ACHN (cell line): ENCODE data around the gene NT5C3B.
"Not testable (repeated sequence)": the region's sequence is repeated elsewhere in the genome, so short reads cannot be mapped to it uniquely, and the experiment has no call there.

ENCODE experiments used
- DNase-seq: peaks from one replicate; pipeline ENCODE4 v3.0.0-alpha.2; 2015
- in situ Hi-C: cut with HindIII; loops from 2 replicates; pipeline ENCODE4 v1.10.0; 2017; ENCODE audit warnings: low sequenced_read_pairs, low pct_ligation_motif_present, low pct_unique_long_range_greater_than_20kb

Gene NT5C3B

DNA sequence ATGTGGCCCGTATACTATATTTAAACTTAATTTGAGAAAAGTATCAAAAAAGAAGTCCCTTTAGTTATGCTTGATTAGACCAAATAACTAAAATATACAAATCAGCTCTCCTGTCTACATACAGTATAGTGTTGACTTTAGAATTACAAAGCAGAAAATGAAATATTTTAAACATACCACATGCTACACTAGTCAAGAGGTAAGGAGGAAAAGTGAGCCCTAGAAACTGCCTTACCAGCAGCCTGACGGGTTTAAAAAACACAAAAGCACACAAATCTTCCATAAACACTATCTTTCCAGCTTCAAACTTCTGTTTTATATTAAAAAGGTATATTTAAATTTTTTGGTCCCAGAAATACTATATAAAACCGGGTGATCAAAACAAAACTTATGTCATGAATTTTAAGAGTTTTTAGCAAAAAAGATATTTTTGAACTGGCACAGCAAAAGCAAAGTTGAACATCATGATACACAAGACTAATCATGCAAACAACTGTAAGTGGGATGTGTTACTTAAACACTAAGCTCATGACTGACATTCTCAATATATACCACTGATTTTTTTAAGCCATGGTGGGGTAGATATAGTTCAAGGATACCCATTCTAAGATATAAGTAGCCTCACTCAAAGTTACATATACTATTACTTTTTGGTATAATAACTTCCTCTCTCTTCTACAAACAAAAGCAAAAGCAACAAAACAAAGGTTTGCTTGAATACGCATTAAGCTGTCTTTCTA, 13.4 kb upstream of the NT5C3B start:
- in situ Hi-C loops, result no loop called here
- DNase-seq, result no peak

DNA sequence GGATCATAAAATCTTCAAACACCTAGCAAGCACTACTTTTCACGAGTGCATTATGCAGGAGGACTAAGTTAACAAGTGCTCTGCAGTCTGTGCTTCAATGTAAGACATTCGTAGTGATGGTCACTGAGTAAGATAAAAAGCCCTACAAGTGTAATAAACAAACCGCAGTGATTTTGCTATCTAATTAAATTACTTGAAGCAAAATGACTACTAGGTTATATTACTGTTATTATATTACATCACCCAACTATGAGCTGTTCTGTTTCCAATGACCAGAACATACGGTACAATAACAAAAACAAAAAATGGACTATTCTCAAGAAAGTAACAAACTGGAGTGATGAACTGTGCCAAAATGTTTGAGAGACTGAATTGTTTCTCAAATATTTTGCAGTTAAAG, 12.8 kb upstream of the NT5C3B start:
- DNase-seq, result no peak
- in situ Hi-C loops, result no loop called here

DNA sequence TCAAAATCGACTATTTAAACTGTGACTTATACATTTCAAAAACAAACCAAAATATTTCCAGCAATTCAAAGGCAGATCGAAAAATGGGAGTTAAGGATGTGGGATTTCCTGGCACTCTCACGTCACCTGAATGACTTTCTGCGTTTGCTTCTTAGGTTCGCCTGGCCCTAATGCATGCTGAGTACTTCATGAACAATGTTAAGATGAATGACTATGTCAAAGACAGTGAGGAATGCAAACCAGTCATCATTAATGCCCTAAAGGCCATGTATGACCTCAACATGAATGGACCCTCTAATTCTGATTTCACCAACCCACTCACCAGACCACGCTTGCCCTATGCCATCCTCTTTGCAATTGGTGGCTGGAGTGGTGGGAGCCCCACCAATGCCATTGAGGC, 8.9 kb upstream of the NT5C3B start:
- no peak for DNase-seq
- in situ Hi-C loops, result no loop called here

DNA sequence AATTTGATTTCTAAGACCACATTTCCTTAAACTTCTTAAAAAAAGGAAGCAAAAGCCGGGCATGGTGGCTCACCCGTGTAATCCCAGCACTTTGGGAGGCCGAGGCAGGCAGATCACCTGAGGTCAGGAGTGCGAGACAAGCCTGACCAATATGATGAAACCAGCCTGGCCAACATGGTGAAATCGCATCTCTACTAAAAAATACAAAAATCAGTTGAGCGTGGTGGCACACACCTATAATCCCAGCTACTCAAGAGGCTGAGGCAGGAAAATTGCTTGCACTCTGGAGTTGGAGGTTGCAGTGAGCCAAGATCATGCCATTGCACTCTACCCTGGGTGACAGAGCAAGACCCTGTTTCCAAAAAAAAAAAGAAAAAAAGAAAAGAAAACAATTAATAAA, 4.7 kb upstream of the NT5C3B start:
- DNase-seq, in situ Hi-C loops: not testable (repeated sequence)

DNA sequence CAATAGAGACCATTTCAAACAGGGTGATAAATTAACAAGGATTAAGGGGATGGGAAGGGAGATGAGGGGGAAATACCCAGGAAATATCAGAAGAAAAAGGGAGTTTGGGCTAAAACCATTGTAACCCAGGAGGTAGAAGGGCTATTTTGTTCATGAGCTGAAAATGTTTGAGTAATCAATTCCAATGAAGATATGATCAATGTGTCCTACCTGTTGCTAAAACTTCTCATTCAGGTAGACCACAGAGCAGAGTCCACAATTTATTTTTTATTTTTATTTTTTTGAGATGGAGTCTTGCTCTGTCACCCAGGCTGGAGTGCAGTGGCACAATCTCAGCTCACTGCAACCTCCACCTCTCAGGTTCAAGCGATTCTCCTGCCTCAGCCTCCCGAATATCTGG, 3.4 kb upstream of the NT5C3B start:
- DNase-seq, in situ Hi-C loops: not testable (repeated sequence)

DNA sequence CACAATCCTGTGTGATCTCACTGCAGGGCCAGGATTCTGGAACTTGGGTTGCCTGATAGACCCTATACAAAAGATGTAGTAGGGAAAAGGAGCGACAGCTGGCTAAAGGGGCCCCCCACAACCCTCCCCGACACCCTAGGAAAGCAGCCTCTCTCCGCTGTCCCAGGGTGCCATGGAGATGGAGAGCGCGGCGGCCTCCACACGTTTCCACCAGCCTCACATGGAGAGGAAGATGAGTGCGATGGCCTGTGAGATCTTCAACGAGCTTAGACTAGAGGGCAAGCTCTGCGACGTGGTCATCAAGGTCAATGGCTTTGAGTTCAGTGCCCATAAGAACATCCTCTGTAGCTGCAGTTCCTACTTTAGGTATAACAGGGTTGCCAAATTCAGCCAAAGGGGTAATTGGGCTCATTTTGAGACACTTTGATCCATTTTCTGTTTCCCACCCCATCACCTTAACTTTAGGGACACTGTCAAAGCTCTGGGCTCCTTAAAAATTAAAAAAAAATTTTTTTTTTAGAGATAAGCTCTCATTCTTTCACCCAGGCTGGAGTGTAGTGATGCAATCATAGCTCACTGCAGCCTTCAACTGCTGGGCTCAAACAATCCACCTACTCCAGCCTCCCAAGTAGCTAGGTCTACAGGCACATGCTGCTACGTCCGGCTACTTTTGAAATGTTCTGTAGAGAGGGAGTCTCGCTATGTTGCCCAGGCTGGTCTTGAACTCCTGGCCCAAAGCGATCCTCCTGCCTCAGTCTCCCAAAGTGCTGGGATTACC, 1.9 kb upstream of the NT5C3B start, which contains the start of gene KLHL10:
Gene KLHL10 (plus strand): TSS at position 65 of the 778 bp plus-strand sequence. CDS start 108 bp downstream, at position 173.
- no peak for DNase-seq
- in situ Hi-C loops, result no loop called here

DNA sequence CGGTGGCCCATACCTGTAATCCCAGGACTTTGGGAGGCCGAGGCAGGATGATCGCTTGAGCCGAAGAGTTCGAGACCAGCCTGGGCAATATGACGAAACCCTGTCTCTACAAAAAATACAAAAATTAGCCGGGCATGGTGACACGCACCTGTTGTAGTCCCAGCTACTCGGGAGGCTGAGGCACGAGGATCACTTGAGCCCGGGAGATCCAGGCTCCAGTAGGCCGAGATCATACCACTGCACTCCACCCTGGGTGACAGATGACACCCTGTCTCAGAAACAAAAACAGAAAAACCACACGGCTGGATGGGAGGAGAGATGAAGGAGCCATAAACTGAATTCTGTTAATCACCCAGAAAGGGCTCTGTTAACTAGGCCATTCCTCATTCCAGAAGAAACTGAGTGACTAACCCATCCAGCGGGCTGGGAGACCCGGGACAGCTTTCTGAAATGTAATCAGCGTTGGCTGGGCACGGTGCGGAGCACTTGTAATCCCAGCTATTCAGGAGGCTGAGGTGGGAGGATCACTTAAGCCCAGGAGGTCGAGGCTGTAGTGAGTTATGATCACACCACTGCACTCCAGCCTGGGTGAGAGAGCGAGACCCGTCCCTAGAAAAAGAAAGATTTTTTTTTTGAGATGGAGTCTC, 641 bp upstream of the NT5C3B start:
- DNase-seq, result no peak
- in situ Hi-C loops, result no loop called here

DNA sequence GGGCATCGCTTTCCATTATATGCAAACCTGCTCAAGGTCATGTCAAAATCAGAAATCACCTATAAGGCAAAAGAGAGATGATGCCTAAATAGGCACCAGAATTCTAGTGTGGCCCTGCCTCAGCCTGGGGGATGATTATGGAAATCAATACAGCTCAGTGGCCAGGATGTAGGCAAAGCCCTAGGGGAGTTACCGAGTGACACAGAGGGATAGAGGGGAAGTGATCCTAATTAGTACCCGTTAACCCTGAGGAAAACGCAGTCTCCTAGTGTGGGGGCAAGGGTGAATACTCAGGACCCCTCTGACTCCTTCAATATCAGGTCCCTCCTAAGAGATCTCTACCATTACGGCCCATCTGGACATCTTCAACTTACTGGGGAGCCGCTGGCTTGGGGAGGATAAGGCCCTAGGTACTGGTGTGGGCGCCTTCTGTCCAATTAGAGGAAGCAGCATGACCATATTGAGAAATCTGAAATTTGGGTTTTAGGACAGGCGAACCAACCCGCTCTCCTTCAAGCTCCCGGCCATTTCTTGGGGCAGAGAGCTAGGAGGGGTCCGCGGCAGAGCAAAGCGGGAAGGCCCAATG, 725 bp downstream of the NT5C3B start:
- in situ Hi-C loops, result no loop called here

DNA sequence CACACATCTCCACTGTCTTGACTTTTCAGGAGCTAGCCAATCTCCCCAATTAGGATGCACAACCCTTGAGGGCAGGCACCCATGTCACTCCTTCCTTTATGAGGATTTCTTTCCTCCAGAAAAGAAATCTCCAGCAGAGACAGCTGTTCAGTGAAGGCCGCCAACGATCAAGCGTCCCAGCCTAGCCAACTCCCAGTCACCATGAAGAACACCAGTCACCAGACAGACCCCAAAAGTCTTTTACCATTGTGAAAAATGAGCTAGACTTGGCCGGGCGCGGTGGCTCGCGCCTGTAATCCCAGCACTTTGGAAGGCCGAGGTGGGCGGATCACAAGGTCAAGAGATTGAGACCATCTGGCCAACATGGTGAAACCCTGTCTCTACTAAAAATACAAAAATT, 6.1 kb downstream of the NT5C3B start:
- in situ Hi-C loops, DNase-seq: not testable (repeated sequence)

More for the DNA sequence above, 725 bp downstream of the NT5C3B start:
- DNase-seq, result no peak

DNA sequence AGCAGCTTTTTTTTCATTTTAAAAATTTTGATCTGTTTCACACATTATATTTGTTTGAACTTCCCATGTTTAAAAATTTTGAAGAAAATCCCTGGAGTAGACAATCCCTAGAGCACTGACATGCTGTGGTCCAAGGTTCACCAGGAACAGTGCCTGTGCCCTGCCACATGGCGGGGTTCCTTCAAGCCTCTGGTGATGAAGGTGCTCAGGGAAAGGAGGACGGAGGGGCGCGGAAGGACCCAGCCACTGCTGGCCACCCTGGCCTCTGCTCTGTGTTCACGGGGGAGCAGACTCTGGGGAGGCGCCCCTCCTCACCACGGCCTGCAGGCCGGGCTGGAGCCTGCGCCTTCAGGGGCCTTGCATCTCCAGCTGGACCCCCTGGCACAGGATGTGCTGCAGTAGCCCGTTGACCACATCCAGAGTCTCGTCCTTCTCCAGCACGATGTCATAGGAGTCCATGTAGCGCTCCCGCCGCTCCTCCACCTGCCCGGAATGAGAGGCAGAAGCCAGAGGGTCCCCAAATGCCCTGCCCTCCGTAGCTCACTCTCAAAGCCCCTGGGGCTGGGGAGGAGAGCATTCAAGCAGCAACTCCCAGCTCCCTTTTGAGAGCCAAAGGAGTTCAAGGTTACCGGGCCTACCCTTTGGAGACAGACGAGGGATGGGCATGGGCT, 10.7 kb downstream of the NT5C3B start:
- no peak for DNase-seq
- in situ Hi-C loops, result no loop called here

DNA sequence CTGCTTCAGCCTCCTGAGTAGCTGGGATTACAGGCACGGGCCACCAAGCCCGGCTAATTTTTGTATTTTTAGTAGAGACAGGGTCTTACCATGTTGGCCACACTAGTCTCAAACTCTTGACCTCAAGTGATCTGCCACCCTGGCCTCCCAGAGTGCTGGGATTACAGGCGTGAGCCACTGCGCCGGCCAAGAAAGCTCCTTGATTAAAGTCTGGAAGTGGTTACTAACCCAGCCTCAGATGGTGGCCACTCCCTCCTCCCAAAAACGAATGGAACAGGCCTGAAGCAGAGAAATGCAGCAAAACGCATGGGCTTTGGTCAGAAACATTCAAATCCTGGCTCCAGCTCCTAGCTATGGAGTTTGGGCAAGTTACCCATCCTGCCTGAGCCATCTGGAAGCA, 11.9 kb downstream of the NT5C3B start:
- in situ Hi-C loops, result no loop called here
- no peak for DNase-seq

DNA sequence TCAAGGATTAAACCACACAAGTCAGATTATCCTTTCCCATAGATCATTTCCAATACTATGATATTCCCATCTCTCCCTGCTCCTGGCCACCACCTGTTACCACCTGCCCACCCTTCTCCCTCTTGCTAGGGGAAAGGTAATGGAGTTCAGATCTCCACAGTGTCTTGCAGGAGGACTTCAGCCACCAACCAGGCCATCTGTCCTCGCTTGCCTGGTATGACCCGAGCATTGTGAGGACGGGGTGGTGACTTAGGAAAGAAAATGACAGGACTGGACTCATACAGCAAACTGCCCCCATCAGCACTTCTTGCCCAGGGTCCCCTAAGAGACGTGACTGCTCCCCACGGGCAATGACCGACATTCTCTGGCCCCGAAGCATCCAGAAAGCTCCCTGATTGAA, 12.5 kb downstream of the NT5C3B start:
- in situ Hi-C loops, result no loop called here
- DNase-seq, result no peak

DNA sequence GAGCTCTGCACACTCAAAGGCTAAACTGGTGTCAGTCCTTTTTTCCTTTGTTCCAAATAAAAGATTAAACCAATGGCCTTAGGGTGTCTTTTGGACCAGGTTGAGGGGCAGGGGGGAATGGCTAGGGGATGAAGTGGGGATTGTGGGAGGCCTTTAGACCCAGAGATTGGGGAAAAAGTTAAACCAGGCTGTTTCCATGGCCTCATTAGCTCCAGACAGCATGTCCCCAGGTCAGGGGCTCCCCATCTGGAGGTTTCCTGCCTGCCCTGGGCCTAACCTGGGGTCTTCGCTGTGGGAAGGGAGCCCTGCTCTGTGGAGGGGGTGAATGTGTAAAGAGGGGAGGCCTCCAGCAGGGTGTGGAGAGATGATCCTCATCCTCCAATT, 12.9 kb downstream of the NT5C3B start:
- in situ Hi-C loops, result no loop called here
- DNase-seq, result no peak

DNA sequence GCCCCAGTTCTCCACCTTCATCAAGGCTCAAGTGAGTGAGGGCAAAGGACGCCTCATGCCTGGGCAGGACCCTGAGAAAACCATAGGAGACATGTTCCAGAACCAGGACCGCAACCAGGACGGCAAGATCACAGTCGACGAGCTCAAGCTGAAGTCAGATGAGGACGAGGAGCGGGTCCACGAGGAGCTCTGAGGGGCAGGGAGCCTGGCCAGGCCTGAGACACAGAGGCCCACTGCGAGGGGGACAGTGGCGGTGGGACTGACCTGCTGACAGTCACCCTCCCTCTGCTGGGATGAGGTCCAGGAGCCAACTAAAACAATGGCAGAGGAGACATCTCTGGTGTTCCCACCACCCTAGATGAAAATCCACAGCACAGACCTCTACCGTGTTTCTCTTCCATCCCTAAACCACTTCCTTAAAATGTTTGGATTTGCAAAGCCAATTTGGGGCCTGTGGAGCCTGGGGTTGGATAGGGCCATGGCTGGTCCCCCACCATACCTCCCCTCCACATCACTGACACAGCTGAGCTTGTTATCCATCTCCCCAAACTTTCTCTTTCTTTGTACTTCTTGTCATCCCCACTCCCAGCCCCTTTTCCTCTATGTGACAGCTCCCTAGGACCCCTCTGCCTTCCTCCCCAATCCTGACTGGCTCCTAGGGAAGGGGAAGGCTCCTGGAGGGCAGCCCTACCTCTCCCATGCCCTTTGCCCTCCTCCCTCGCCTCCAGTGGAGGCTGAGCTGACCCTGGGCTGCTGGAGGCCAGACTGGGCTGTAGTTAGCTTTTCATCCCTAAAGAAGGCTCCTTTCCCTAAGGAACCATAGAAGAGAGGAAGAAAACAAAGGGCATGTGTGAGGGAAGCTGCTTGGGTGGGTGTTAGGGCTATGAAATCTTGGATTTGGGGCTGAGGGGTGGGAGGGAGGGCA, 13.6 kb downstream of the NT5C3B start:
- in situ Hi-C loops, result no loop called here
- no peak for DNase-seq

DNA sequence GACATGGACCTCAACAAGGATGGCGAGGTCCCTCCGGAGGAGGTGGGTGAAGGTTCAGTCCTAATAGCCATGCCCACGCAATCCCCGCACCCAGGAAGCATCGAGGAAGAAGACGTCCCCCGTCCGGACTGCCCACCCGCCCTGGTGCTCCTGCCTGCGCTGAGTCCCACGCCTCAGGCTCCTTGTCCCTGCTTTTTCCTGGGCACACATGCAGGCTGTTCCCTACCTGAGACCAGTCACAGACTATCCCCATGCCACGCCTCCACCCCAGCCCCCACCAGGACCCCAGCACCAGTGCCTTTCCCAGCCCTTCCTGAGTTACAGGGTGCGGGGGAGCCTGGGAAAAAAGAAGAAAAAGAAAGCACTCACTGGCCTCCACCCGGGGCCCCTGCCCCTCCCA, 14.3 kb downstream of the NT5C3B start:
- no peak for DNase-seq
- in situ Hi-C loops, result no loop called here

DNA sequence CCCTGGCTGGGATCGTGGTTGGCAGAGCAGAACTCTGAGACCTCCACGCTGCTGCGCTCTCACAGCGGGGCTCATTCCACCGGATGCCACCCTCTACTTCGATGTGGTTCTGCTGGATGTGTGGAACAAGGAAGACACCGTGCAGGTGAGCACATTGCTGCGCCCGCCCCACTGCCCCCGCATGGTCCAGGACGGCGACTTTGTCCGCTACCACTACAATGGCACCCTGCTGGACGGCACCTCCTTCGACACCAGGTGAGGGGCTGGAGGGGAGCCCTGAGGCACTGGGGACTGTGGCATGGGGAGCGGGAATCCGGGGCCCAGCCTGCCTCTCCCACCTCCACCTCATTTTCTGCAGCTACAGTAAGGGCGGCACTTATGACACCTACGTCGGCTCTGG, 18.0 kb downstream of the NT5C3B start:
- in situ Hi-C loops, result no loop called here
- no peak for DNase-seq

DNA sequence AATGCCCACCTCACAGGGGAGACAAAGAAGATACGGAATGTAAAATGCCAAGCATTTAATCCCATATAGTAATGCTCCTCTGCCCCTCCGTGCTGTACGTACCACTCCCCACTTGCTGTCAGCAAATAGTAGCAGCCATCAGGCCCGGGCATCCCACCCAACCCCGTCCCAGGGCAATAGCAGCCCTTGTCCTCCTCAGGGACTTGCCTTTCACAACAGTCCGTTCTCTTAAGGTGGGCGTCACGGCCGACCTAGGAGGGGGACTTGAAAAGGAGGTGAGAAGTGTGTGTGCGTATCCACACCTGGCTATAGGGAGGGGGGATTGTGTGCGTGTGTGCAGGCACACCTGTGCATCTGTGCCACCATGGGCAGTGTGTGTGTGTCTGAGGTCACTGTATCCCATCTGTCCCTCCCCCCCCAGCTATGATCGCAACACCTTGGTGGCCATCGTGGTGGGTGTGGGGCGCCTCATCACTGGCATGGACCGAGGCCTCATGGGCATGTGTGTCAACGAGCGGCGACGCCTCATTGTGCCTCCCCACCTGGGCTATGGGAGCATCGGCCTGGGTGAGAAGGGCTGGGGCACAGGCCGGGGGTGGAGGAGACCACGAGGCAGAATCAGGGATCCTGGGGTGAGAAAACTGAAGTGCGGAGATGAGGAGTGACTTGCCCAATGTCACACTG, 19.3 kb downstream of the NT5C3B start:
- DNase-seq, result no peak
- in situ Hi-C loops, result no loop called here
